Hematopoietic multipotent progenitor cell treated with erythropoietin and hydrocortisone succinate and interleukin-3 and kit ligand, for 8 days (in vitro differentiated cells): Measurements from ENCODE around the gene B3GNT7.
"Not testable (repeated sequence)": the region's sequence is repeated elsewhere in the genome, so short reads cannot be mapped to it uniquely, and the experiment has no call there.

Experiments
- DNase-seq: peaks from one replicate; pipeline ENCODE4 v3.0.0-alpha.2; 2015

Gene B3GNT7

DNA sequence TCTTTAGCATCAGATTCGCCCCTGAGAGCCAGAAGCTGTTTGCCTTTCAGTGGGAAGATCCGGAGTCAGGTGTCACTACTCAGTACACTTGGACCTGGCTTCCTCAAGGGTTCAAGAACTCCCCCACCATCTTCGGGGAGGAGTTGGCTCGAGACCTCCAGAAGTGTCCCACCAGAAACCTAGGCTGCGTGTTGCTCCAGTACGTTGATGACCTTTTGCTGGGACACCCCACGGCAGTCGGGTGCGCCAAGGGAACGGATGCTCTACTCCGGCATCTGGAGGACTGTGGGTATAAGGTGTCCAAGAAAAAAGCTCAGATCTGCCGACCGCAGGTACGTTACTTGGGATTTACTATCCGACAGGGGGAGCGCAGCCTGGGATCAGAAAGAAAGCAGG lies 8.7 kb downstream of the B3GNT7 start:
- DNase-seq, result not testable (repeated sequence)

DNA sequence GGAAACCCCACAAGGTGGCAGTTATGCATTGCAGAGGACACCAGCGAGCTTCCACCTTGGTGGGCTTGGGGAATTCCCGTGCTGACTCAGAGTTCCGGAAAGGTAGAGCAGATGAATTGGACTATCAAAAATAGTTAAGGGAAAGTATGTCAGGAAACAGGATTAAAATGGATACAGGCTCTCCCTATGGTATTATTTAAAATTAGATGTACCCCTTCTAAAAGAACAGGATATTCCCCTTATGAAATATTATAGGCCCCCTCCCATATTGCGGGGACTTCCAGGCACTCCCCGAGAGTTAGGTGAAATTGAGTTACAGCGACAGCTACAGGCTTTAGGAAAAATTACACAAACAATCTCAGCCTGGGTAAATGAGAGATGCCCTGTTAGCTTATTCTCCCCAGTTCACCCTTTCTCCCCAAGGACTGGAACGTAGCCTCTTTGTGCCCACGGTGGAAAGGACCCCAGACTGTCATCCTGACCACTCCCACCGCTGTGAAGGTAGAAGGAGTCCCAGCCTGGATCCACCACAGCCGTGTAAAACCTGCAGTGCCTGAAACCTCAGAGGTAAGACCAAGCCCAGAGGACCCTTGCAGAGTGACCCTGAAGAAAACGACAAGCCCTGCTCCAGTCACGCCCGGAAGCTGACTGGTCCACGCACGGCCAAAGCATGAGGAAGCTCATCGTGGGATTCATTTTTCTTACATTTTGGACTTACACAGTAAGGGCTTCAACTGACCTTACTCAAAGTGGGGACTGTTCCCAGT lies 10.3 kb downstream of the B3GNT7 start:
- not testable (repeated sequence) for DNase-seq

DNA sequence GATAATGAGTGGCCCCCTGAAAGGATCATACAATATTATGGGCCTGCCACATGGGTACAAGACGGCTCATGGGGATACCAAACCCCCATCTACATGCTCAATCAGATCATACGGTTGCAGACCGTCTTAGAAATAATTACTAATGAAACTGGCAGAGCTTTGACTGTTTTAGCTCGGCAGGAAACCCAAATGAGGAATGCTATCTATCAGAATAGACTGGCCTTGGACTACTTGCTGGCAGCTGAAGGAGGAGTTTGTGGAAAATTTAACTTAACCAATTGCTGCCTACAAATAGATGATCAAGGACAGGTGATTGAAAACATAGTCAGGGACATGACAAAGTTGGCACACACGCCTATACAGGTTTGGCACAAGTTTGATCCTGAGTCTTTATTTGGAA lies 12.2 kb downstream of the B3GNT7 start:
- DNase-seq, result not testable (repeated sequence)

DNA sequence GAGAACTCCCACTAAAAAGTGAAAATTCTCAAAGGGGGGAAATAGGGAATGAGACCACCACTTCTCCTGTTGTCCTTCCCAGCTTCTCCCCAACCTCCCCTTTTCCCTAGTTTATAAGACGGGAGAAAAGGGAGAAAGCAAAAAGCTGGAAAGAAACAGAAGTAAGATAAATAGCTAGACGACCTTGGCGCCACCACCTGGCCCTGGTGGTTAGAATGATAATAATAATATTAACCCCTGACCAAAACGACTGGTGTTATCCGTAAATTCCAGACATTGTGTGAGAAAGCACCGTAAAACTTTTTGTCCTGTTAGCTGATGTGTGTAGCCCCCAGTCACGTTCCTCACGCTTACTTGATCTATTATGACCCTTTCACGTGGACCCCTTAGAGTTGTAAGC lies 12.8 kb downstream of the B3GNT7 start:
- DNase-seq, result not testable (repeated sequence)

DNA sequence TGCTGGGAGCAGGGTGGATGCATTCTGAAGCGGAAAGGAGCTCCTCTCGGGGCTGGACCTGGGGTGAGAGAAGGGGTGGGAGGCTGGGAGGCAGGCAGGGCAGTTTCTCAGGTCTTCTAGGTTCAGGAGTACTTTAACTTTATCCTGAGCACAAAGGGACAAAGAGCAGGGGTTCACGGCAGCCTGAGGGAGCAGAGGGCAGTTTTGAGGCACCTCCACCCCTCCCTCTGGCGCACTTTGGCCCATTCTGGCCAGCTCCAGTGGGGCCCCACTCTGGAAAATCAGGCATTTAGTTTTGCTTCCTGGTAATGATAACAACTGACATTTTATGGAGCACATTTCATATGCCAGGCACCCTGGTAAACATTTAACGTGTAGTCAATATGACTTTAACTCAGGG lies 14.3 kb downstream of the B3GNT7 start:
- DNase-seq, result no peak

DNA sequence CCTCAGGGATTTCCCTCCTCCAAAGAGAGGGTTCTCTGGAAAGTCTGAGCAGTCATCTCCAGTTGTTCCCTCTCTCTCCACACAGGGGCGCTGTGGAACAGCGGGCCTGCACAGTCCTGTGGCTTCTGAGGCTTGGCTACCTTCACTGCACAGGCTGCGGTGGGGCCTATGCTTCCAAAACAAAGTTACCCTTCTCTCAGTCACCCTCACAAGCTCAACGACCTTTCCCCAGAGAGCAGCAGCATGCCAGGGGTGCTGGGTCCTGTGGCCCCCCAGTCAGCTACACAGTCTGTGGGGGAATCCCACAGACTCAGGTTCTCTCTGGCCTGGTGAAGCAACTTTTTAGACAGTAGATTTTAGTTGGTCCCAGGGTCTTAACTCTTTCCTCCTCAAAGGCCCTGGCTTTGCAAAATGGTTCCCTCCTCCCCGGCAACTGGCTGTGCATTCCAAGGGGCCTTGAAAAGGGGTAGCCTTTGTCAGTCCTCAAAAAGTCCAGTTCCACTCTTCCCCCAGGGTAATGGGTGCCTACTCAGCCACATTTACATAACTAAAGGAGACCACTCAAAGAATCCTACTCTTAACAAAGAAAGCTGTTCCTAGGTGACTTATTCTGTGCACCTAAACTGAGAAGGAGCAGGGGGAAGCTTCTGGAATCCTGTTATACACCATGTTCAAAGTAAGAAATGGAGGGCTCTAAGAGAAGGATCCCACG lies 14.9 kb downstream of the B3GNT7 start:
- DNase-seq, result no peak

DNA sequence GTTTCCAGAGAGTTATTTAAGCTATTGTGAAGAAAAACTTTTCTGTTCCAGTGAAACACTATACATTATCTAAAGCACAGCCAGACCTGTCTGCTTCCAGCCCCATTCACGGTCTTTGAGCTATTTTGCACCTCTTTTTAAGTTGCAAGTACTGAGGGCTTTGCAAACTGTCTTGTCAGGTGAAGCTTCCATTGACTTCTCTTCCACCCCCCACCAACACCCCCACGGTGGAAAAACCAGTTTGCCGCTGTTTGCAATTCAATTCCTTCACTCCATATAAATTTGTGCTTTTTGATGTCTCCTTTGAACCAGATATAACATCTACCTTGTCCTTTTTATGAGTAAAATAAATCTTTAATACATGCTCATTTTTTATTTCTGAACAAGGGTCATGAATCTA lies 15.7 kb downstream of the B3GNT7 start:
- no peak for DNase-seq

DNA sequence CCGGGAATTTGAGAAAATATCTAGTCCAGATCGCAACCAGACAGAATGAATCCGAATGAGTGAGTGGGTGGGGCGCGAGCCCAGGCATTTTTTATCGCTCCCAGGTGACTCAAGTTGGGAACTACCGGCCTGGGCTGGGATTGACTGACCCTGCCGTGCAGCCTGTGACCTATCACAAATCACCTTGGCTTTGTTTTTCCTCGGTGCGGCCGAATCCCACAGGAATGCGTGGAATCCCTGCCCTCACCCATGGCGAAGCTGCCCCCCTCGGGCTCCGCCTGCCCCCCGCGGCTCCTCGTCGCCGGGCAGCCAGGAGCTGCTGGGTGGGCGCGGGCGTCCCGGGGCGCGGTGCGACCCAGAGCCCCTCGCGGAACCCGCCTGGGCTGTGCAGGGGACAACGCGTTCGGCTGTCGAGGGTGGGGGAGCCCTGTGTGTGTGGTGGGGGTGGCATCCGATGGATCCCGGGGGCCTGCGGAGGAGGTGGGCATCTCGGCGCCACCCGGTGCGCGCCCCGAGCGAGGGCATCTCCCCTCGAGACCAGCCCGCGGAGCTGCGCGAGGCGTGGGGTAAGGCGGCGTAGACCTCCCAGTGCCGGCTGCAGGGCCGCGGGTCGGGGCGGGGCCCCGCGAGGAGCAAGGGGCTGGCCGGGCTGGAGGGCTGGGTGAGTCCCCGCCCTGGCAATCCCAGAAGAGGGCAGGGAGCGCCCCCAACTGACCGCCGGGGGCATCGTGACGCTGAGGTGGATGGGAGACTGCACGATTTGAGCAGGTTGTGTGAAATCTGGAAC lies 16.5 kb downstream of the B3GNT7 start:
- DNase-seq, result peak; percentile 75

DNA sequence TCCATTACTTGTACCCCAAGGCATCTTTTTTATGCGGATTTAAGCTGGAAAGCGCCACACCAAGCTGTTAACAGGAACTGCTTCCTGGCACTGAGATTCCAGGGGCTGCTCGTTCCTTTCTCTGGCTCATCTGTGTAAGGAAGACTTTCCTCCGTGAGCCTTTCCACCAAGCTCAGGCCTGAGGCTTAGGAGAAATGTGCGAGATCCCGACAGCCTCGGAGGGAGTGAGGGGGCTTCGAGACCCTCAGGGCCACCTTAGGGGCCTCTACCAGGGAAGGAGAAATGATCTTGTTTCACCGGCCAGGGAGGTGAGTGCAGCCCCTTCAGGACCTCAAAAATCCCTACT lies 17.1 kb downstream of the B3GNT7 start:
- DNase-seq, result no peak

DNA sequence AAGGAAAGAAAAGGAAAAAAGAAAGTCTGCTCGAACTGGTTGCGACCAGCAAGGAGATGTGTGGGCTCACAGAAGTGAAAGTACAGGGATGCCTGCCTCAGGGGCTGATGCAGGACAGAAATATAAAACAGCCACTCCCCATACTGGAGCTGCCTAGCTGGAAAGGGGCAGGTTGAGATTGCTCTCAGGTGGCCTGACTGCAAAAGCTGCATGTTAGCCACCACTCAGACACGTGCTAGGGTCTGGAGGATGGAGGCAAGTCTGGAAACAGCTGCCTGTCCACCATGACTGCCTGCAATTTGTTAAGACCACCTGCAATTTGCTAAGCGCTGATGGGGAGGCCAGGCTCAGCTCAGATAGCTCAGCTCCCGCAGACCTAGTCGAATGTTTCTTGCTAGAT lies 17.9 kb downstream of the B3GNT7 start:
- no peak for DNase-seq

DNA sequence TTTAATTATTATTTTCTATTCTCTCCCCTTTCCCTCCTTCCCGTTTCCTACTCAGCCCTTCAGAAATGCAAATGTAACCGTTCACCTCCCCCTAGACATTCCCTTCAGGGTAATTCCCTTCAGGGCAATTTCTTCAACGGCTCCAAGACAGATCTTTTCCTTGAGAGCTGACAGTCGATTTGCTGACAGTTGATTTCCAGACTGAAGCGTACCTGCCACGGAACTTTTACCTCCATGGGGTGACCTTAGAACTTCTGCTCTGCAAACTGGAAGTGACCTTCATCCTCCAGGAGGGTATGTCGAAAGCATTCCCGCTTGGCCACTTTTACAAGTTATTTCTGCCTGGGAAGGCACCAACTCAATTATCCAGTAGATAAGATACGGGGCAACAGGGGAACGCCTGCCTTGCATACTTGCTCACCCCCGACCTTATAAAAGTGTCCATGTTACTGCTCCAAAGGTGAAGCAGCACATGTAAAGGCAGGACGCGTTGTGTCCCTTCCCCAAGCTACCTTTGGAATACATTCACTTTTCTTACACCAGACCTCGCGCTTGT lies 18.5 kb downstream of the B3GNT7 start:
- DNase-seq, result no peak

DNA sequence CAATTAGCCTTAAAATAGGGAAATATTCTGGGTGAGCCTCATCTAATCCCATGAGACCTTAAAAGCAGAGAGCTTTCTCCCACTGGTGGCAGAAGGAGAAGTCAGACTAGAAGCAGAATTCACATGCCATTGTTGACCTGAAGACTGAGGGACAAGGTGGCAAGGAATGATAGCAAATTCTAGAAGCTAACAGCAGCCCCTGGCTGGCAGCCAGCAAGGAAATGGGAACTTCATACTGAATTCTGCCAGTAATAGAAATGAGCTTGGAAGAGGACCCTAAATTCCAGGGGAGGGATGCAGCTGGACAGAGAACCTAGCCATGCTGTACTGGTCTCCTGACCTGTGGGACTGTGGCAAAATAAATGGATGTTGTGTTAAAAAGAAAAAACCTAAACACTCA lies 19.5 kb downstream of the B3GNT7 start:
- peak; percentile 43 for DNase-seq

DNA sequence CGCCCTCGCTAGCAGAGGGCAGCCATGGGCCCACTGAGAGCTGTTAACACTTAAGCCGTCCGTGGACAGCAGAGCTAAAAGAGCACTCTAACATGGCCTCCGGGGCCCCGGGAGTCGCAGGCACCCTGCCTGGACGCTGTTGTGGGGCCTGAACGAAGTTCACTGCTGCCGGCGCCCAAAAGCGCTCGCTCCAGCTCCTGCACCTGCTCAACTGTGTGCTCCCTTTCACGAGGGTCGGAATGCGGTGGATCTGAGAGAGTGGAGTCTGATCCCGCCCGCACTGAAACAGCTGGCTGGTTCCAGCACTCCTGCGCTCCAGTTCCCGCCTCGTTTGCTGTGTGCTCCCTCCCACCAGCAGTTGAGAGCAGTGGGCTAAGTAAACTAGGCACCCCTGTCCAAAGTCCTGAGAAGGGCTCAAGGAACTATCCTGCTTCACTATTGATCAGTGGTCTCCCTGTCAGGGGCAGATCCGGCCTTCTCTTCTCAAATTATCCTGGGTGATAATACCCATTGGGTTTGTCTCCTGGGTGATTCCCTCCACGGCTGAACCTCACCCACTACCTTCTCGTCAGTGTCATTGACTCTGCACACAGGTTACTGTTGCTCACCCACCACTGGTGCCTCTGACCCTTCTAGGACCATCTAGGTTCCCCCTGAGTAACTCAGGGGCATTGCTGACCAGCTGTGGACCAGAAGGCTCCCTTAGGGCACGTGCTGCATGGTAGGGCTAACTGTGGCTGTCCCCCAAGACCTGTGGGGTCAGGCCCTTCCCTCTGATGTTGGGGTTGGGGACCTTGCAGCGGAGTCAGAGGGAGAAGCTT lies 23.5 kb downstream of the B3GNT7 start:
- DNase-seq, result no peak

DNA sequence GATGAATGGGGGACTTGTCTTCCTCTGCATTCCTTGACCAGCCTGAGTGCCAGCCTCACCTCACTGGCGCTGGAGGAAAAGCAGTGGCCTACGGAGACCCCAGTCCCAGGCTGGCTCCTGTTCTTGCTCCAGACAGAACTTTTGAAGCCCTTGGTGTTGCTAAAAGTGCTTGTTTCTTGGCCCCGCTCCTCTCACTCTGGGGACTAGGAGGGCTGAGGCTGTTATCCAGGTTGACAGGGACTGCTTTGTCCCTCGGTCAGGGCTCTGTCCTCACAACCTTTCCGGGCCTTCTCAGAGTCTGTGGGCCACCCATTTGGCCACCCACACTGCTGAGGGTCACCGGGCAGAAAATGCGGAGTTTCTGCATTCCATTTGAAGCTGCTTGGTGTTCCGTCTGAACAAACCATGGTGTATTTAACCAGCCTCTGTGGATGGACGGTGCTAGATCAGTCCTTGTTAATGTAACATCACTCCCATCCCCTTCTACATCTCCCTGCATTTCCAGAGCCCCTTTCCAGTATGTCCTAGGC lies 25.6 kb downstream of the B3GNT7 start:
- DNase-seq, result no peak

DNA sequence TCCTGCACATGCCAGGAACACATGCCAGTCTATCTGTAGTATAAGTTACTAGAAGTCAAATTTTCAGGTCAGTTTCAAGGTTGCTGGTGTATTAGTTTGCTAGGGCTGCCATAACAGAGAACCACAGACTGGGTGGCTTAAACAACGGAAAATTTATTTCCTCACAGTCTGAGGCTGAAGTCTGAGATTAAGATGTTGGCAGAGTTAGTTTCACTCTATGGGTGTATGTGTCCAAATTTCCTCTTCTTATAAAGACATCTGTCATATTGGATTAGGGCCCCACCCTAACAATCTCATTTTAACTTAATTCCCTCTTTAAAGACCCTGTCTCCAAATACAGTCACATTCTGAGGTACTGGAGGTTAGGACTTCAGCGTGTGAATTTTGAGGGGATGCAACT lies 26.5 kb downstream of the B3GNT7 start:
- peak; percentile 53 for DNase-seq

DNA sequence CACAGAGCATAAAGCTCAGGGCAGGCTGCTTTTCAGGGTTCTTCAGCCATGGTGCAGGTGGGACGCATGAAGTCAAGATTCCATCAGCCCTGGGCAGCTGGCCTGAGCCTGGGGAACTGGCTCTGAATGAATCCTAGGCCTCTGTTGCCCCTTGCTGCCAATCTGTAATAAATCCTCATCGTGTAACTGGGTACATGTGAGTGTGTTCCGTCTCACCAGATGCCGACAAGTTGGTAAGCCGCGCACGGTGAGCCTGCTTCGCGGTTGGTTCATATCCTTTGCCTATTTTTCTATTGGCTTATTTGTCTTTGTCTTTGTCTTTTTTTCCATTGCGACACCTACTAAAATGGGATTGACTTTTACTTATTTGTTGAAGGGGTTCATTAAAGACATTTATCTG lies 27.7 kb downstream of the B3GNT7 start:
- no peak for DNase-seq

DNA sequence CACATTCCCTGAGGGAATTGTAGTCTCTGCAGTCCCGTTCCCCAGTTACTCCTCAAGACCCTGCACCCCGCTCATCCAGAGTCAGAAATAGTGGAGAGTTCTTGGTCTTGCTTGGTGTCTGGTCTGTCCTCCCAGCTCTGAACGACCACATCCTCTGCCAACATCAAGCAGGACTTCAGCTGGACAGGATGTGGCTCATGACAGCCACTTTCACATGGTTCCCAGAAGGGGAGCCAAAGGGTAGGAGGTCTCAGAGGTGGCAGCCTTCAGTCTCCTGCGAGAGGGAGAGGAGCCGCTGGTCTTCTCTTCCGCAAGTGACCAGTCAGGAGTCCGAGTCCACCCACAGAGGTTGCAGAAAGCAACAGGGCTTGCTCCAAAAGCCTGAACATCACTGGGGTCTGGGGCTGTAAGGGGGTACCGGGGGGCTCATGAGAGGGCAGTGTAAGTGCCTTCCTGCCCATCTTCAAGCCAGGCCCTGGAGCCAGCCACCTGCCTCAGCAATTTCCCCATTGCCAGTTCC lies 29.8 kb downstream of the B3GNT7 start:
- DNase-seq, result no peak

DNA sequence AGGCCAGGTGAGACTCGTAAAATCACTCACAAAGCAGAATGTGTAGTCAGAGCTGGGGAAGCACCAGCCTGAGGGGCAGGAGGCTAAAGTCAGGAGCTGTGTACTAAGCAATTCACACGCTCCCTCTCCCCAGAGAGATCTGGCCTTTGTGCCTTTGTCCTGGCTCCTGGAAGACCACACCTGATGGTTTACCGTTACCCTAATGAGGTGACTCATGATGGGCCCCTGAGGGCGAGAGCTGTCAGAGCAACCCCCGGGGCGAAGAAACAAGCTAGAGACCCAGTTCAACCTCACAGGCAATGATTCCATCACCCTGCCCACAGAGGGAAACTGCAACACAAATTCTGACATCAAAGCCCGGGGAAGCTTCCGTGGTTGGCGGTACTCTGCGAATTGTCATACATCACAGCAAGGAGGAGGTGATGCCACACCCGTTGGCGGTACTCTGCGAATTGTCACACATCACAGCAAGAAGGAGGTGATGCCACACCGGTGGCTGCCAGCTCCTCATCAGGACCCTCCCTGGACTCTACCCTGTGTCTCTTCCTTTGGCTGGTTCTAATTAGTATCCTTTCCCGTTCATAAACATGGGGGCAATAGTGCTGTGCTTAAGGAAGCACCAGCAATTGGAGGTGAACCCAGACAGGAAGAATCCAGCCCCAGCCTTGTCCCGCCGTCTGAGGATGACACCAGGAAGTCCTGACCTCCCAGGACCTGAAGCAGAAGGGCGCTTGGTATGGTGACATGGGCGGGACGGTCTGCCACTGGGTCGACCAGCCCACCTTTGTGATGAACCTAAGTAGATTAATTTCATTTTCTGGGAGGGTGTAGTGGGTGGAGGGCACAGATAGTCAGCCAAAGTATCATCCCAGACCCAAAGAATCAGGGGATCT lies 30.5 kb downstream of the B3GNT7 start:
- no peak for DNase-seq

DNA sequence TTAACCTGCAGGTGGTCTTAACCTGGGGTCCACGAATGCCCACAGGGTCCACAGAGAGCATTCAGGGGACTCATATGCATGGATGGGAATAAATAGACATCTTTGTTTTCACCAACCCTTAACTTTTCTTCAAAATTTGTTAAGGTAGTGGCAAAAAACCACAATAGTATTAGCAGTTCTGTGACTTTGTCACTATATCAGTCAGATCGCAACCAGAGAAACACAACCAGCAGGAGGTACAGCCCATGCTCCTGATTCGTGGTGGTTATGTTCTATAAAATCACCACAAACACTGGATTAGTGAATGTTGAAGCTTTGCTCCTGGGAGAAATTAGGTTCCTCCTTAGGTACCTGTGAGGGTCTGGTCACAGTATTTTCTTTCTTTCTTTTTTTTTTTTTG lies 31.6 kb downstream of the B3GNT7 start:
- DNase-seq, result no peak

DNA sequence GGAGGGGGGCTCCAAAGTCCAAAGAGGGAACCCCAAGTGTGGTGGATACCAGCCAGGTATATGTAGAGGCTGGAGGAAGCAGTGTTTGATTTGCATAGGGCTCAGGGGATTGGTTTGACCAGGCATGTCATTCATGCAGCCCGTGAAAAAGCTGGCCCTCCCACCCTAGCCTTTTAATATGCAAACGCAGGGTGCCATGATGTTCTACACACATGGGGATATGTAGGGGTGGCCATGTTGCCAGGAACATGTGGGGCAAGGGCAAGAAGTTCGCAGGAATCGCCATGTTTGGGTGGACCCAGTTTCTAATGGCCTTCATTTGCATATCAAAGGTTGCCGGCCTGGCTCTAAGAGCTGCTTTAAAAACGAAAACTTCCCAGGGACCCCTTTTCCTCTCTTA lies 33.6 kb downstream of the B3GNT7 start:
- no peak for DNase-seq

DNA sequence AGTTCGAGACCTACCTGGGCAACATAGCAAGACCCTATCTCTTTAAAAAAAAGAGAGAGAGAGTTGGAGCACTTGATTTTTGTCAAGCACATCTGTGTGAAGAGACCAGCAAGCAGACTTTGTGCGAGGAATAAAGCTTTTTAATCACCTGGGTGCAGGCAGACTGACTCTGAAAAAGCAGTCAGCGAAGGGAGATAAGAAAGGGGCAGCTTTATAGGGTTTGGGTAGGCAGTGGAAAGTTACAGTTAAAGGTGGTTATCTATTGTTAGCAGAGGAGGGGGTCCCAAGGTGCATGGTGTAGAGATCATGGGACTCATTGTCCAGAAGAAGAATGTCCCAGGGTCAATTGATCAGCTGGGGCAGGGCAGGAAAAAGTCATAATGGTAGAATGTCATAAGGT lies 34.4 kb downstream of the B3GNT7 start:
- DNase-seq, result peak; percentile 61
